ENCODE results near the gene PRSS1.

The PRSS1 gene

DNA sequence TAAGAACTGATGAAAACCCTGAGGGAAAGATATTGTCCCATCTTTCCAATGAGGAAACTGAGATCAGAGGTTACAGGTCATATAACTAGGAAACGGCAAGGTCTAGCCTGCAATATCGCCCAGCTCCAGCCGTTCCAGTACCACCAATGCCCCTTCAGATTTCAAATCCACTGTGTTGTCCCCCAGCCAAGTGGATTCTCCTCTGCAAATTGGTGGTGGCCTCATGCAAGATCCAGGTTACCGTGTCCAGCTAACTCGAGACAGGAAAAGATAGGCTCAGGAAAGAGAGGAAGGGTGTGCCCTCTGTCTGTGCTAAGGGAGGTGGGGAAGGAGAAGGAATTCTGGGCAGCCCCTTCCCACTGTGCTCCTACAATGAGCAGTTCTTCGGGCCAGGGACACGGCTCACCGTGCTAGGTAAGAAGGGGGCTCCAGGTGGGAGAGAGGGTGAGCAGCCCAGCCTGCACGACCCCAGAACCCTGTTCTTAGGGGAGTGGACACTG lies 46.8 kb downstream of the PRSS1 start:
- DNase-seq = no peak

DNA sequence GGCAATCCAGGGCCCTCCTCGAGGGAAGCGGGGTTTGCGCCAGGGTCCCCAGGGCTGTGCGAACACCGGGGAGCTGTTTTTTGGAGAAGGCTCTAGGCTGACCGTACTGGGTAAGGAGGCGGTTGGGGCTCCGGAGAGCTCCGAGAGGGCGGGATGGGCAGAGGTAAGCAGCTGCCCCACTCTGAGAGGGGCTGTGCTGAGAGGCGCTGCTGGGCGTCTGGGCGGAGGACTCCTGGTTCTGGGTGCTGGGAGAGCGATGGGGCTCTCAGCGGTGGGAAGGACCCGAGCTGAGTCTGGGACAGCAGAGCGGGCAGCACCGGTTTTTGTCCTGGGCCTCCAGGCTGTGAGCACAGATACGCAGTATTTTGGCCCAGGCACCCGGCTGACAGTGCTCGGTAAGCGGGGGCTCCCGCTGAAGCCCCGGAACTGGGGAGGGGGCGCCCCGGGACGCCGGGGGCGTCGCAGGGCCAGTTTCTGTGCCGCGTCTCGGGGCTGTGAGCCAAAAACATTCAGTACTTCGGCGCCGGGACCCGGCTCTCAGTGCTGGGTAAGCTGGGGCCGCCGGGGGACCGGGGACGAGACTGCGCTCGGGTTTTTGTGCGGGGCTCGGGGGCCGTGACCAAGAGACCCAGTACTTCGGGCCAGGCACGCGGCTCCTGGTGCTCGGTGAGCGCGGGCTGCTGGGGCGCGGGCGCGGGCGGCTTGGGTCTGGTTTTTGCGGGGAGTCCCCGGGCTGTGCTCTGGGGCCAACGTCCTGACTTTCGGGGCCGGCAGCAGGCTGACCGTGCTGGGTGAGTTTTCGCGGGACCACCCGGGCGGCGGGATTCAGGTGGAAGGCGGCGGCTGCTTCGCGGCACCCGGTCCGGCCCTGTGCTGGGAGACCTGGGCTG lies 47.5 kb downstream of the PRSS1 start:
- no peak for DNase-seq

DNA sequence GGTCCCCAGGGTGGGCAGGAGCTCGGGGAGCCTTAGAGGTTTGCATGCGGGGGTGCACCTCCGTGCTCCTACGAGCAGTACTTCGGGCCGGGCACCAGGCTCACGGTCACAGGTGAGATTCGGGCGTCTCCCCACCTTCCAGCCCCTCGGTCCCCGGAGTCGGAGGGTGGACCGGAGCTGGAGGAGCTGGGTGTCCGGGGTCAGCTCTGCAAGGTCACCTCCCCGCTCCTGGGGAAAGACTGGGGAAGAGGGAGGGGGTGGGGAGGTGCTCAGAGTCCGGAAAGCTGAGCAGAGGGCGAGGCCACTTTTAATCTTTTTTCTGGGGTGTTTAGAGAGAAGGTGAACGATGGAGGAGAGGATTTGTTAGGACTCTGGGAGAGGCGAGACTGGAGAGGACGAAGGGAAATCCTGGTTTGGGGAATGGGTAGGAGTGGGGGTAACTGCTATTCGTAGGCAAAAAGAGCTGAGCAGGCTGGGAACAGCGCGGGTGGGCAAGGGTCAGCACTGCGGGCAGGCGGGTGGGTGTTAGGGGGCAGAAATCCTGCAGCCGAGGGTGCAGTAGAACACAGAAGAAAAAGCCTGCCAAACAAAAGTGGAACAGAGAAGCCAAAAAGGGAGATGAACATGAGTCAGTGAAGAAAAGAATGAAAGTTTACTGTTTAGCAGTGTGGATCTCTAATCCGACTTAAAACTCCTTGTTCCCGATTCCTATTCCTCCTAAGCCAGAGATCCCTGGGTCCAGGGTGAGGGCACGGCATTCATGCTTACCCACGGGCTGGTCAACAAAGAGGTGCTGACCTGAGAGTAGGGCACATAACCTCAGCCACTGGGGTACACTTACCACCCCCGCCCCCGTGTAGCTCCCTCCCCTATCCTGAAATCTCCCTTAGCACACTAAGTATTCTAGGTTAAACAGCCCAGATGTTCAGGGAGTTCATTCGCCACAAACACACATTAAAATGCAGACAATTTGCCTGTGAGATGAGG lies 48.4 kb downstream of the PRSS1 start:
- DNase-seq = no peak

DNA sequence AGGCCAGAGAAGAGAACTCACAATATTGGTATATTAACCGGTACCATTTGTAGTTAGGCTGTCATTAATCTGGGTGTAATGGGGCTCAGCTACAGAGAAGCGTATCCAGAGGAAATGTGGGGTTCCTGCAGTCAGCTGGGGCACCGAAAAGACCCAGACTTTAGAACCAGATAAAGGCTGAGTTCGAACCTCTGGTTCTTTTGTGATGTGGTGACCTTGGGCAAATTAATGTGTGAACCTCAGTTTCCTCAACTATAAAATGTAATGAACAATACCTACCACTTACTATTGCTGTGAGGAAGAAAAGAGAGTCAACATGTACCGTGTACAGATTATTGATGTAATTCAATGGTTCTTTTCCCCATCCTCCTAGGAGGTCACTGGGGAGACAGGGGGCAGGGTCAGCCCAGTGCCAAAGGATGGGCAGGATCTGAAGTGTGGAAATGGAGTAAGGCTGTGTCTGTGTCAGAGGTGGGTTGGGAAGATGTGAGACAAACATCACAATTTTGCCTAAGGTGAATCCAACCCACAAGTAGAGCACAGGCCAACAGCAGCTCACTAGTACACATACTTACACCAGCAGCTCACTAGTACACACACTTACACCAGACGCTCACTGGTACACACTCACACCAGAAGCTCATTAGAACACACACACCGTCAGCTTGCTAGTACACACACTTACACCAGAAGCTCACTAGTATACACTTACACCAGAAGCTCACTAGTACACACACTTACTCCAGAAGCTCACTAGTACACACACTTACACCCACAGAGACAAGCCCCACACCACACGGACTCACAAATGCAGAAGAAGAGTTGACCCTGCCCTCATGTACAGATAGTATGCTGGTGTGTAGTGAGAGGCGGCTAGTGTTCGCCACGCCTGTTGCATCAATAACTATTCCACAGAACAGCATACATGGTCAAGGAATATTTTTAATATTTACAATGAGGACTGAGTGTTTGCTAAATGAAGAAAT lies 49.5 kb downstream of the PRSS1 start:
- no peak for DNase-seq

DNA sequence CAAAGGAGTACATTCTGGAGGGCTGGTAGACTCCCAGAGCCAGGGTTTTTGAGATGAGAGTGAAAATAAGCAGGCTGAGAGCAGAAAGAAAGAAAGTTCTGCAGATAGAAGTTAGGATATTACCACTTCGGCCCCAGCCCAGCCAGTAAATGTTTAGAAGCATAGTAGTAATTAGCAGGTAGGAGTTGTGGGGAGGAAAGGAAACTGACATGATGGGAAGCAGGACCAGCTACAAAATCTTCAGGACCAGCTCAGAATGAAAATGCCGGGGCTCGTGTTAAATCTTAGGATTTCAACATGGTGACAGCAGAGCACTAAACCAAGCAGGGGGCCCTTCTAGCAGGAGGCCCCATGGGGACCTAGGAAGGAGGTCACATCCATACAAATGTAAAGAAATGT lies 50.2 kb downstream of the PRSS1 start:
- DNase-seq = no peak

DNA sequence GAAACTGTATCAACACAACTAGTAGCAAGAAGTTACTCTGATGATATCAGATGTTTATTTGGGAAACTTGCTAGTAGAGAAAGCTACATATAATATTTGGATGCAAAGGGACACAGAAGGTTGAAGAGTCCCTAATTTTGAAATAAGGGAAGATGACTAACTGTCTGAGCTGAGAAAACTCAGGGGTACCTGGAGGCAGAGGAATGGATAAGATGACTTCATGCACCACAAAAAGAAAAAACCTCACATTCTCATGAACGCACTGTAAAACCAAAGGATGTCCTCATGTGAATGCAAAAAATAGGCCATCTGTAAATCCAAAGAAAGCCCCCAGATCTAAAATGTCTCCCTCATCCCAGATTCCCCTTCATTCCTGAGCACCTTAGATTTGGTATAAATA lies 50.8 kb downstream of the PRSS1 start:
- DNase-seq = no peak

DNA sequence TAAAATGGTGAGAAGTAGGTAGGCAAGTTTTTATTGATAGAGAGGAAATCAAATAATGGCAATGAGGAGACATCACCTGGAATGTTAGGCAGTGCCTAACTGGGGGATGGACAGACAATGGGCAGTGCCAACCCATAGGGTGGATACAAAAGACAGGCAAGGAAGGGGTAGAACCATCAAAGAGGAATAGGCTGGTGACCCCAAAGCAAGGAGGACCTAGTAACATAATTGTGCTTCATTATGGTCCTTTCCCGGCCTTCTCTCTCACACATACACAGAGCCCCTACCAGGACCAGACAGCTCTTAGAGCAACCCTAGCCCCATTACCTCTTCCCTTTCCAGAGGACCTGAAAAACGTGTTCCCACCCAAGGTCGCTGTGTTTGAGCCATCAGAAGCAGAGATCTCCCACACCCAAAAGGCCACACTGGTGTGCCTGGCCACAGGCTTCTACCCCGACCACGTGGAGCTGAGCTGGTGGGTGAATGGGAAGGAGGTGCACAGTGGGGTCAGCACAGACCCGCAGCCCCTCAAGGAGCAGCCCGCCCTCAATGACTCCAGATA lies 51.5 kb downstream of the PRSS1 start:
- no peak for DNase-seq

DNA sequence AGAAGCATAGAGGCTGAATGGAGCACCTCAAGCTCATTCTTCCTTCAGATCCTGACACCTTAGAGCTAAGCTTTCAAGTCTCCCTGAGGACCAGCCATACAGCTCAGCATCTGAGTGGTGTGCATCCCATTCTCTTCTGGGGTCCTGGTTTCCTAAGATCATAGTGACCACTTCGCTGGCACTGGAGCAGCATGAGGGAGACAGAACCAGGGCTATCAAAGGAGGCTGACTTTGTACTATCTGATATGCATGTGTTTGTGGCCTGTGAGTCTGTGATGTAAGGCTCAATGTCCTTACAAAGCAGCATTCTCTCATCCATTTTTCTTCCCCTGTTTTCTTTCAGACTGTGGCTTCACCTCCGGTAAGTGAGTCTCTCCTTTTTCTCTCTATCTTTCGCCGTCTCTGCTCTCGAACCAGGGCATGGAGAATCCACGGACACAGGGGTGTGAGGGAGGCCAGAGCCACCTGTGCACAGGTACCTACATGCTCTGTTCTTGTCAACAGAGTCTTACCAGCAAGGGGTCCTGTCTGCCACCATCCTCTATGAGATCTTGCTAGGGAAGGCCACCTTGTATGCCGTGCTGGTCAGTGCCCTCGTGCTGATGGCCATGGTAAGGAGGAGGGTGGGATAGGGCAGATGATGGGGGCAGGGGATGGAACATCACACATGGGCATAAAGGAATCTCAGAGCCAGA lies 52.5 kb downstream of the PRSS1 start:
- DNase-seq = no peak

DNA sequence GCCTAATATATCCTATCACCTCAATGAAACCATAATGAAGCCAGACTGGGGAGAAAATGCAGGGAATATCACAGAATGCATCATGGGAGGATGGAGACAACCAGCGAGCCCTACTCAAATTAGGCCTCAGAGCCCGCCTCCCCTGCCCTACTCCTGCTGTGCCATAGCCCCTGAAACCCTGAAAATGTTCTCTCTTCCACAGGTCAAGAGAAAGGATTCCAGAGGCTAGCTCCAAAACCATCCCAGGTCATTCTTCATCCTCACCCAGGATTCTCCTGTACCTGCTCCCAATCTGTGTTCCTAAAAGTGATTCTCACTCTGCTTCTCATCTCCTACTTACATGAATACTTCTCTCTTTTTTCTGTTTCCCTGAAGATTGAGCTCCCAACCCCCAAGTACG lies 53.0 kb downstream of the PRSS1 start:
- no peak for DNase-seq

Measured in NCI-H345 (cell line).